Kidney epithelial cell (primary cell): ENCODE measurements around the gene CHRM4. TPM values are rescaled to one million over a fixed set of nuclear protein-coding genes. Genes with fewer than 3 reads are reported as not detected.

Experiments used
- DNase-seq: peaks from one replicate; pipeline ENCODE4 v3.0.0-alpha.2; 2010; ENCODE audit warnings: low read depth
- H3K27me3 ChIP-seq: 2 replicates; pipeline ENCODE4 v1.6.0; 2011; ENCODE audit warnings: low read length; ENCODE audit not compliant: control insufficient read depth, insufficient read depth
- H3K36me3 ChIP-seq: 2 replicates; pipeline ENCODE4 v1.5.1; 2011; ENCODE audit warnings: low read length; ENCODE audit not compliant: control insufficient read depth, insufficient read depth
- H3K4me3 ChIP-seq: 2 replicates; pipeline ENCODE4 v1.5.1; 2011; ENCODE audit warnings: low read depth, mild to moderate bottlenecking, control low read depth, low read length
- CTCF ChIP-seq: IDR thresholded peaks from 2 replicates; pipeline ENCODE4 v1.5.1; 2011; ENCODE audit warnings: mild to moderate bottlenecking, moderate library complexity, low read length, control low read depth, inconsistent platforms; ENCODE audit not compliant: insufficient read depth, poor library complexity, severe bottlenecking
- total RNA-seq: library from RNA; depleted of rRNA; stranded (reverse); fragments of >200 nt; gene quantifications from 2 replicates; pipeline ENCODE4 v1.2.3, GENCODE V29; 2015

The CHRM4 gene
- total RNA-seq, 1 donor from 2014 or later: 0.29 TPM

- DNase-seq: no peak
- no peaks in the 10 kb centered on the region for H3K27me3 ChIP-seq
- peaks cover 3% of the 10 kb centered on the region for H3K36me3 ChIP-seq
- no peak overlapping the region for H3K4me3 ChIP-seq
- TF ChIP-seq CTCF: peak; percentile 8
Observed at GRCh38 chr11:46410021-46410420, 18.4 kb upstream of the CHRM4 start.

- TF ChIP-seq CTCF: no peak
- peaks cover 2% of the 10 kb centered on the region for H3K36me3 ChIP-seq
- H3K4me3 ChIP-seq: no peak overlapping the region
- no peak for DNase-seq
- no peaks in the 10 kb centered on the region for H3K27me3 ChIP-seq
Observed at GRCh38 chr11:46408407-46408986, 16.9 kb upstream of the CHRM4 start.

GRCh38 chr11:46407635-46408034 is 16.1 kb upstream of the CHRM4 start:
- Histone ChIP-seq H3K36me3 (peaks cover 2% of the 10 kb centered on the region), H3K4me3 (no peak overlapping the region), H3K27me3 (no peaks in the 10 kb centered on the region)
- no peak for DNase-seq
- no peak for TF ChIP-seq CTCF

- Histone ChIP-seq H3K36me3 (no peaks in the 10 kb centered on the region), H3K27me3 (no peaks in the 10 kb centered on the region), H3K4me3 (no peak overlapping the region)
- TF ChIP-seq CTCF: no peak
- no peak for DNase-seq
Observed at GRCh38 chr11:46404476-46405017, 13.0 kb upstream of the CHRM4 start.

GRCh38 chr11:46402957-46403902 is 11.7 kb upstream of the CHRM4 start:
- no peaks in the 10 kb centered on the region for H3K27me3 ChIP-seq
- no peak for DNase-seq
- H3K36me3 ChIP-seq: no peaks in the 10 kb centered on the region
- TF ChIP-seq CTCF: no peak
- H3K4me3 ChIP-seq: no peak overlapping the region
